Ovary (tissue), 9 donors: ENCODE results near the gene NR3C2. TPM values are rescaled to one million over a fixed set of nuclear protein-coding genes. Genes with fewer than 3 reads are reported as not detected.

Experiments used
- DNase-seq, 5 donors: peaks; one replicate each; pipeline ENCODE4 v3.0.0-alpha.2; 2019 to 2020
- H3K27ac ChIP-seq, 2 donors: fragments of 200-600 bp; one replicate each; pipeline versions ENCODE4 v1.5.1 to v1.8.0; 2019 to 2022
- H3K27me3 ChIP-seq: fragments of 200-600 bp; one replicate; pipeline ENCODE4 v1.8.0; 2022
- H3K36me3 ChIP-seq: fragments of 200-600 bp; sonication (generic); one replicate; pipeline ENCODE4 v1.5.1; 2019
- H3K4me1 ChIP-seq: one replicate; pipeline ENCODE4 v1.8.1; 2013; ENCODE audit warnings: mild to moderate bottlenecking, moderate library complexity; ENCODE audit not compliant: insufficient read depth
- H3K4me3 ChIP-seq: fragments of 200-600 bp; sonication (generic); one replicate; pipeline ENCODE4 v1.5.1; 2017
- H3K9me3 ChIP-seq, 2 donors: fragments of 200-600 bp in 1 of 2; sonication (generic) in 1 of 2; one replicate each; pipeline versions ENCODE4 v1.5.1 to v1.8.1; 2013 to 2019; ENCODE audit warnings: mild to moderate bottlenecking in 1 of 2, moderate library complexity in 1 of 2
- CTCF ChIP-seq, 3 donors: fragments of 450-650 bp in 2 of 3; fragments of 200-600 bp in 1 of 3; IDR thresholded peaks; one replicate each; pipeline versions ENCODE4 v1.5.1 to v1.8.0; 2016 to 2022; ENCODE audit warnings: antibody characterized with exemption in 3 of 3, mild to moderate bottlenecking in 1 of 3
- EP300 ChIP-seq: sonication (generic); formaldehyde crosslinking; IDR thresholded peaks from one replicate; pipeline ENCODE4 v1.6.1; 2017; ENCODE audit warnings: antibody characterized with exemption
- POLR2A ChIP-seq: fragments of 450-650 bp; IDR thresholded peaks from one replicate; pipeline ENCODE4 v1.6.1; 2017; ENCODE audit warnings: antibody characterized with exemption, mild to moderate bottlenecking, moderate library complexity
- WGBS, 3 donors: extraction: QIAGEN DNeasy Blood & Tissue Kit in 1 of 3; methylation state at CpG; one replicate each; pipeline versions ENCODE4 v1.1.5 to v1.1.7; 2013 to 2017; 5-methylcytosine and 5-hydroxymethylcytosine counted together
- intact Hi-C, 4 donors: fragments of 100-400 bp; cut with DNase I; formaldehyde crosslinking; loops; one replicate each; pipeline versions ENCODE4 v1.11.0 to v1.15.1; 2022 to 2023
- polyA plus RNA-seq, 2 donors: library from polyadenylated mRNA; stranded (reverse); fragments of 200-250 nt in 1 of 2; fragments of 350-450 nt in 1 of 2; fragmentation: Illumina TruSeq in 1 of 2; extraction: RNeasy Lipid Tissue Mini Kit (QIAGEN cat#74804) in 1 of 2; gene quantifications; one replicate each; pipeline ENCODE4 v1.2.3, GENCODE V29; 2013 to 2014
- total RNA-seq, 7 donors: library from RNA; depleted of rRNA in 2 of 7; stranded (reverse); fragments of >200 nt in 2 of 7; fragmentation: NEBNext Ultra II Directional in 3 of 7; extraction: Animal tissue kit (Norgen Biotek cat#: 25700) in 3 of 7; gene quantifications; one replicate each; pipeline versions ENCODE4 v1.1.0 to v1.2.4, GENCODE V29; 2016 to 2023
- donor health status: DM: no; HTN: no; CAD: no; lungs with moderate emphysema.
- donor health status: DM: no; HTN: no; CAD: no.
- donor health status: Bipolar disorder and iron deficiency.
- donor health status: DM: yes; HTN: yes; CAD: no.
- donor health status: DM: no; HTN: no; CAD: no.
- donor health status: DM: yes; HTN: yes; CAD: no.

The NR3C2 gene
- total and polyA plus RNA-seq, 9 donors, result 6.8 to 37.5 (median 22.9) TPM

DNA sequence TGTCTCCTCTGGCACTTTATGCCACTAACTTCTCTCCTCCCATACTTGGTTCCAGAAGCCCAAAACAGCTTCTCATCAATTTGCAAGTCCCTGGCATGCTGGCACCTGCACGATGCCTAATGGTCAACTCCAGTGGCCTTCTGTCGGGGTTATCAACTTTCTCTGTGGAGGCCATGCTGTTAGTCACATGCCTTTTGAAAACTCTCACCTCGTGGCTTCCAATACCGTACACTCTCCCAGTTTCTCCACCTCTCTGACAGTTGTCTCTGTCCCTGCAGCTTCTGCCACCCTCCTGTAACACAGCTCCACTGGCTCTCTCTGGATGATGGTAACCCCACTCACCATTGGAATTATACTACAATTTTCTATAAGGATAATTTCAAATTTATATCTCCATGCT is 324.0 kb downstream of the NR3C2 start:
- no peak for TF ChIP-seq CTCF (IDR thresholded peaks at IDR 0.05)
- TF ChIP-seq EP300, result no peak
- TF ChIP-seq POLR2A, result no peak
- Histone ChIP-seq H3K27me3 (no peaks in the 10 kb centered on the region), H3K4me3 (no peak overlapping the region), H3K4me1 (peaks cover 1% of the 10 kb centered on the region), H3K9me3 (no peaks in the 10 kb centered on the region), H3K36me3 (no peaks in the 10 kb centered on the region), H3K27ac (no peak overlapping the region)
- DNase-seq, result no peak
- 92 to 95% (median 95%) methylated on average over 4 of the region's 4 CpGs for WGBS, 3 donors
- intact Hi-C loops, result no loop called here

GRCh38 chr4:148116969-148117368 is 325.2 kb downstream of the NR3C2 start:
- Histone ChIP-seq H3K9me3 (no peaks in the 10 kb centered on the region), H3K4me3 (no peak overlapping the region), H3K27ac (no peak overlapping the region), H3K4me1 (peaks cover 1% of the 10 kb centered on the region), H3K36me3 (no peaks in the 10 kb centered on the region), H3K27me3 (no peaks in the 10 kb centered on the region)
- intact Hi-C loops, result no loop called here
- DNase-seq, result no peak
- WGBS, 3 donors, result 74 to 85% (median 82%) methylated on average over 4 of the region's 4 CpGs
- TF ChIP-seq CTCF (IDR thresholded peaks at IDR 0.05), result no peak

DNA sequence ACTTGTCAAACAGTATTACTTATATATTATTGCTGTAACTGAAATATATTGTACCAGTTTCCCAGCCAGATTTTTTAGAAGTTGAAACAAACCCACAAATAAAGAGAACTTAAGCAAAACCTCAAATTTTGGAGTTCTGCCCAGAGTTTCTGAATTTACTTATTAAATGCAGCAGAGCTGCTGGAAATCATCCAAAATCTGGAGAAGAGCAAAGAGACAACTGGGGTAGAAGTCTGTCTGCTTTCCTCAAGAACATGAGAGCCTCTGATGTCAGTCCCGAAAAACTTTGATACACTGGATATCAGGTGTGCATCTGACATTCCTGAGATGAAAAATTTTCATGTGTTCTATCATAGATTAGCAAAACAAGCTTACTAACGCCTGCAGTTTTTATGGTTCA is 325.9 kb downstream of the NR3C2 start:
- DNase-seq, result no peak
- no peaks in the 10 kb centered on the region for H3K36me3 ChIP-seq
- TF ChIP-seq POLR2A (no peak), CTCF (IDR thresholded peaks at IDR 0.05) (no peak), EP300 (no peak)

GRCh38 chr4:148114436-148114835 is 327.8 kb downstream of the NR3C2 start:
- H3K27me3 ChIP-seq, result no peaks in the 10 kb centered on the region
- no peaks in the 10 kb centered on the region for H3K9me3 ChIP-seq
- H3K36me3 ChIP-seq, result no peaks in the 10 kb centered on the region
- no peak overlapping the region for H3K4me3 ChIP-seq
- DNase-seq, result no peak
- TF ChIP-seq EP300 (no peak), POLR2A (no peak), CTCF (IDR thresholded peaks at IDR 0.05) (no peak)
- peaks cover 1% of the 10 kb centered on the region for H3K4me1 ChIP-seq
- intact Hi-C loops, result no loop called here
- no peak overlapping the region for H3K27ac ChIP-seq

More for the DNA sequence above, 325.9 kb downstream of the NR3C2 start:
- Histone ChIP-seq H3K27ac (no peak overlapping the region), H3K9me3 (no peaks in the 10 kb centered on the region), H3K4me3 (no peak overlapping the region), H3K27me3 (no peaks in the 10 kb centered on the region), H3K4me1 (peaks cover 1% of the 10 kb centered on the region)
- intact Hi-C loops, result no loop called here
- 9 to 14% (median 12%) methylated on average over 2 of the region's 2 CpGs for WGBS, 3 donors
